Dendritic cell treated with granulocyte-macrophage colony-stimulating factor and Interleukin-4, amounts not matched to agents 40 ng/mL and 50 ng/mL, for 4 days (primary cell): ENCODE measurements around the gene ATP11B.
"Not testable (repeated sequence)": the region's sequence is repeated elsewhere in the genome, so short reads cannot be mapped to it uniquely, and the experiment has no call there.

Source experiments
- H3K27ac Mint-ChIP-seq: one replicate; pipeline ENCODE4 v1.8.0; 2022; ENCODE audit warnings: mild to moderate bottlenecking, mixed read lengths
- H3K27me3 Mint-ChIP-seq: one replicate; pipeline ENCODE4 v1.8.0; 2022; ENCODE audit warnings: mild to moderate bottlenecking, mixed read lengths
- H3K36me3 Mint-ChIP-seq: one replicate; pipeline ENCODE4 v1.8.0; 2022; ENCODE audit warnings: low read depth, mixed read lengths
- H3K4me1 Mint-ChIP-seq: one replicate; pipeline ENCODE4 v1.8.0; 2022; ENCODE audit warnings: low read depth, mixed read lengths
- H3K4me3 Mint-ChIP-seq: one replicate; pipeline ENCODE4 v1.8.0; 2022; ENCODE audit warnings: mild to moderate bottlenecking, moderate library complexity, mixed read lengths
- H3K9me3 Mint-ChIP-seq: one replicate; pipeline ENCODE4 v1.8.0; 2022; ENCODE audit warnings: mixed read lengths
- intact Hi-C: fragments of 100-400 bp; cut with micrococcal nuclease; formaldehyde crosslinking; loops from one replicate; pipeline ENCODE4 v1.15.0; 2022

The ATP11B gene

GRCh38 chr3:182785756-182786155 is 7.5 kb upstream of the ATP11B start:
- no peaks in the 10 kb centered on the region for H3K9me3 Mint-ChIP-seq

DNA sequence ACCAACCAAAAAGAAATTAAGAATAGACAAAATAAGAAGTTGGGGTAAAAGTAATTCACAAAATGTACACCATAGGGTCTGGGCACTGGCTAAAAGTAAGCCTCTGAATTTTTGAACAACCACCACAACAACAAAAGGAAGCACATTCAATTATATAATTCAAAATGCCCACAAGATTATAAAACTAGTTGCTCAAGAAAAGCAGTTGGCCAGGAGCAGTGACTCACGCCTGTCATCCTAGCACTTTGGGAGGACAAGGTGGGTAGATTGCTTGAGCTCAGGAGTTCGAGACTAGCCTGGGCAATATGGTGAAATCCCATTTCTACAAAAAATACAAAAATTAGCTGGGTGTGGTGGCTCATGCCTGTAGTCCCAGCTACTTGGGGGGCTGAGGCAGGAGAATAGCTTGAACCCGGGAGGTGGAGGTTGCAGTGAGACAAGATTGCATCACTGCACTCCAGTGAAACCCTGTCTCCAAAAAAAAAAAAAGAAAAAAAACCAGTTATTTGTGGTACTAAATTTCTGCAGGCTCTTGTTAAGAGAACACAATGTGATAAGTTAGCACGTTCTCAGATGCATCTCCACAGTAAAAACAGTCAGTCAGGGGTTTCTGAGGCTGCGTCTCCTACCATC is 6.6 kb upstream of the ATP11B start:
- H3K27ac Mint-ChIP-seq: no peak overlapping the region
- H3K9me3 Mint-ChIP-seq: no peaks in the 10 kb centered on the region
- peaks cover 7% of the 10 kb centered on the region for H3K4me1 Mint-ChIP-seq
- H3K27me3 Mint-ChIP-seq: peaks cover 2% of the 10 kb centered on the region
- no peak overlapping the region for H3K4me3 Mint-ChIP-seq
- intact Hi-C loops: loop anchor here (10.0 kb wide), 1 partner anchor 72 kb away; no protein-coding TSS in a partner anchor
- H3K36me3 Mint-ChIP-seq: no peaks in the 10 kb centered on the region

More at GRCh38 chr3:182785756-182786155, 7.5 kb upstream of the ATP11B start:
- Mint-ChIP-seq H3K4me3 (no peak overlapping the region), H3K4me1 (peaks cover 7% of the 10 kb centered on the region), H3K27ac (no peak overlapping the region), H3K36me3 (no peaks in the 10 kb centered on the region), H3K27me3 (peaks cover 2% of the 10 kb centered on the region)
- intact Hi-C loops: loop anchor here (10.0 kb wide), 1 partner anchor 71 kb away; no protein-coding TSS in a partner anchor

DNA sequence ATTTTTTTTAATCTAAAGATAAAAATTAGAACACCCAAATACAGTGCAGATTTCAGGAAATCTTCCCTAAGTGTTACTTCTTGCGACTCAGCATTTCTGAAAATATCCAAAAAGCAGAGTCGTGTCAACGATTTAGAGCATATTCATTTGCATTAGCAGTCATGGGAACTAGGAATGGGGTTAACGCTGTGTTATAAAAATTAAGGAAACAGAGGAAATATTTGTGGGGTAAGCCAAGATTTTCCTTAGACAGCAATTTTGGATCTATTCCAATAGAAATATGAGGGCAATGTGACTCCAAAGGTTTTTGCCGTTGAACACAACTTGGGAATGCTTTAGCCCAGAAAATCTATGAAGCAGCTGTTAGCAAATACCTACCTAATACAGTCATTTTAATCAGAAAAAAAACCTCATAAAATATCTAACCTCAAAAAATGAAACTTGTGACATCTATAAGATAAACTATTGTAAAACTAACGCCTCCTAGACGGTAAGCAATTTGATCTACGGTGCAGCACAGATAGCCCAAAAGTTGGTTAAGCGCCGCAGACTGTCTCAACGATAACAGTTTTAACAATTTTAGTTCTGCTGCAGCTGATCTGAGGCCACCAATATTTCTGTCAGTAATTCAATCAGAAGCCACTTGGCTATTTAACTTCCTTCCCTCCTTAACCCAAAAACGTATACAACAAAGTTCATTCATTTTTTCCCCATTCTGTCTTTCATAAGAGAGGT is 5.8 kb upstream of the ATP11B start:
- H3K9me3 Mint-ChIP-seq: no peaks in the 10 kb centered on the region
- H3K27me3 Mint-ChIP-seq: peaks cover 2% of the 10 kb centered on the region
- intact Hi-C loops: loop anchor here (10.0 kb wide), 1 partner anchor 73 kb away; no protein-coding TSS in a partner anchor

DNA sequence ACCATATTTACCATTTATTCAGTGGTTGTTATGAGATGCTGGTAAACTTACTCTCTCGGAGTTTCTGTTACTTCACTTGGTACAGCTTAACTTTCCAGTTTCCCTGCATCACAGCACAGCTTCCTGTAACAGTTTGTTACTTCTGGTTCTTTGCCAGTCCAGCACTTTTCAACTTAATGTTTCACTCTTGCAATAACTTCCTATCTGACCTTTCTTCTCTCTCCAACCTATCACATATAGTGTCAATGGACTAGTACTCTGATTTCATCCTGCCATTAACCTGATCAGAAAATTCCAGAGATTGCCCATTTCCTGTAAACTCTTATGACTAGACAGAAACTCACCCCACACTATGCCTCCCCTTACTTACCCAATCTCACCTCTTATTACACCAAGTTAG is 3.9 kb upstream of the ATP11B start:
- intact Hi-C loops: loop anchor here (10.0 kb wide), 1 partner anchor 75 kb away; no protein-coding TSS in a partner anchor
- Mint-ChIP-seq H3K9me3 (no peaks in the 10 kb centered on the region), H3K4me3 (no peak overlapping the region), H3K4me1 (peaks cover 7% of the 10 kb centered on the region), H3K27ac (no peak overlapping the region), H3K27me3 (no peaks in the 10 kb centered on the region), H3K36me3 (peaks cover 14% of the 10 kb centered on the region)

More for the DNA sequence above, 5.8 kb upstream of the ATP11B start:
- H3K4me1 Mint-ChIP-seq: peaks cover 7% of the 10 kb centered on the region
- no peak overlapping the region for H3K27ac Mint-ChIP-seq
- no peaks in the 10 kb centered on the region for H3K36me3 Mint-ChIP-seq
- H3K4me3 Mint-ChIP-seq: no peak overlapping the region

DNA sequence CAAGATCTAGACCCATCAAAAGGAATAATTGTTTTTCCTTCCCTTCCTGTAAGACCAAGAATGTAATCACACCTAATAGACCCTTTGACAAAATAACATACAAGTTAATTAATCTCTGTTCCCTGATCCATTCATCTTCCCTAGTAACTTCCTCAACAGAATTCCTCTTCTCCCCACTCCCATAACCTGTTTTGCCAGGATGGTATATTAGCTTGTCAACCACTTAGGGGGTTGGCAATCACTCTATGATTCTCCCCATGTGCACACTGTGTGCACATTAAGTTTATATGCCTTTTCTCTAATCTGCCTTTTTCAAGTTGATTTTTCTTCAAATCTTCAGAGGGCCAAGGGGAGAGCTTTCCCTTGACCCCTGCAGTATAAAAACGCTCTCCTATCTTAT is 2.7 kb upstream of the ATP11B start:
- Mint-ChIP-seq H3K27me3 (no peaks in the 10 kb centered on the region), H3K4me1 (peaks cover 7% of the 10 kb centered on the region), H3K27ac (no peak overlapping the region), H3K36me3 (peaks cover 14% of the 10 kb centered on the region), H3K9me3 (no peaks in the 10 kb centered on the region), H3K4me3 (no peak overlapping the region)
- intact Hi-C loops: no loop called here

GRCh38 chr3:182793663-182794454 is 555 bp downstream of the ATP11B start:
- peak overlapping the region; percentile 99 for H3K27ac Mint-ChIP-seq
- no peaks in the 10 kb centered on the region for H3K27me3 Mint-ChIP-seq
- peaks cover 19% of the 10 kb centered on the region for H3K4me1 Mint-ChIP-seq
- H3K4me3 Mint-ChIP-seq: peak overlapping the region; percentile 89
- no peaks in the 10 kb centered on the region for H3K9me3 Mint-ChIP-seq
- peaks cover 14% of the 10 kb centered on the region for H3K36me3 Mint-ChIP-seq
- intact Hi-C loops: no loop called here

- Mint-ChIP-seq H3K9me3 (no peaks in the 10 kb centered on the region), H3K36me3 (peaks cover 20% of the 10 kb centered on the region), H3K4me1 (peaks cover 19% of the 10 kb centered on the region), H3K27ac (peak overlapping the region; percentile 95), H3K27me3 (no peaks in the 10 kb centered on the region), H3K4me3 (peak overlapping the region; percentile 89)
- intact Hi-C loops: no loop called here
These were observed 1.4 kb downstream of the ATP11B start for GRCh38 chr3:182794455-182795388.

DNA sequence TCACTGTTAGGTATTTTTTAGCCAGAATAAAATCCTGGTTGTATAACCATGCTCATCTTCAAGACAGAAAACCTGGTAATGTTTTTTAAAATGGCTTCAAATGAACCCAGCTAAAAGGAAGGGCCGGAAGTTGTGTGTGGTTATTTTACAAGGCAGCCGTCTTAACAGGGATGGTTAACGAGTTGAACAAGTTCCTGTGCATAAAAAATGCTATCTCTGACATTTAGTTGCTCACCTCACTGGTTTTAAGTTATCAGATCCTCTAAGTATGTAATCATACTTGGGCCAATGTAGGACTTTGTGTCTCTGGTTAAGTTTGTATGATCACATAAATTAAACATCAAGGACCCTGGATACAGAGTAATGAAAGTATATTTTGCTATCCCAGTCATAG is 2.1 kb downstream of the ATP11B start:
- no peaks in the 10 kb centered on the region for H3K27me3 Mint-ChIP-seq
- H3K27ac Mint-ChIP-seq: peak overlapping the region; percentile 95
- peaks cover 19% of the 10 kb centered on the region for H3K4me1 Mint-ChIP-seq
- H3K36me3 Mint-ChIP-seq: peaks cover 20% of the 10 kb centered on the region
- no peaks in the 10 kb centered on the region for H3K9me3 Mint-ChIP-seq
- intact Hi-C loops: no loop called here
- H3K4me3 Mint-ChIP-seq: peak overlapping the region; percentile 54

DNA sequence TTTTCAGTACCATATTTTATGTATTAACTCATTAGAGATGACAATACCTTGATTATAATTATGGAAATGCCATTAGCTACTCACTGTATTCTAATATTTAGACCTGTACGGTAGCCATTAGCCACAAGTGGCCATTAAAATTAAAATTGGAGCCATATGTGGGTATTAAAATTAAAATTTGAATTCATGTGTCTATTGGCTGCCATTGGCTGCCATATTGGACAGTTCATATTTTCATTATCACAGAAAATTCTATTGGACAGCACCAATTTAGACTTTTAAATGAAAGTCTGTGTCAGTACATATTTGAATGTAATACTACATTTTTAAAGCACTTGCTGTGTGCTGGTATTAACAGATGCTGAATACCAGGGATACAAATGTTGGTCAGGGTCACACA is 3.0 kb downstream of the ATP11B start:
- no peak overlapping the region for H3K4me3 Mint-ChIP-seq
- peaks cover 19% of the 10 kb centered on the region for H3K4me1 Mint-ChIP-seq
- peaks cover 20% of the 10 kb centered on the region for H3K36me3 Mint-ChIP-seq
- H3K27ac Mint-ChIP-seq: no peak overlapping the region
- H3K27me3 Mint-ChIP-seq: no peaks in the 10 kb centered on the region
- intact Hi-C loops: no loop called here
- no peaks in the 10 kb centered on the region for H3K9me3 Mint-ChIP-seq

- H3K4me1 Mint-ChIP-seq: peaks cover 28% of the 10 kb centered on the region
- intact Hi-C loops: no loop called here
- H3K27ac Mint-ChIP-seq: no peak overlapping the region
These were observed 4.6 kb downstream of the ATP11B start for GRCh38 chr3:182797876-182798275.

DNA sequence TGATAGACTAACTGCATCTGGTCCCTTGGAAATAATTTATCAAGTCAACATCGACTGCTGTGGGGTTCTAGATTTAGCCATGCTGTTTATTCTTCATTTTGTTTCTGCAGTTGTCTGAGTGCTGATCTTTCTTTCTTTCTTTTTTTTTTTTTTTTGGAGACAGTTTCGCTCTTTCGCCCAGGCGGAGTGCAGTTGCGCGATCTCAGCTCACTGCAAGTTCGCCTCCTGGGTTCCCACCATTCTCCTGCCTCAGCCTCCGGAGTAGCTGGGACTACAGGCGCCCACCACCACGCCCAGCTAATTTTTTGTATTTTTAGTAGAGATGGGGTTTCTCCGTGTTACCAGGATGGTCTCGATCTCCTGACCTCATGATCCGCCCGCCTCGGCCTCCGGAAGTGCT is 5.8 kb downstream of the ATP11B start:
- H3K27ac Mint-ChIP-seq, H3K4me3 Mint-ChIP-seq, H3K9me3 Mint-ChIP-seq, H3K27me3 Mint-ChIP-seq, intact Hi-C loops, H3K36me3 Mint-ChIP-seq: not testable (repeated sequence)
- H3K4me1 Mint-ChIP-seq: peaks cover 28% of the 10 kb centered on the region

More at GRCh38 chr3:182797876-182798275, 4.6 kb downstream of the ATP11B start:
- Mint-ChIP-seq H3K9me3 (no peaks in the 10 kb centered on the region), H3K4me3 (no peak overlapping the region), H3K27me3 (no peaks in the 10 kb centered on the region), H3K36me3 (peaks cover 19% of the 10 kb centered on the region)

DNA sequence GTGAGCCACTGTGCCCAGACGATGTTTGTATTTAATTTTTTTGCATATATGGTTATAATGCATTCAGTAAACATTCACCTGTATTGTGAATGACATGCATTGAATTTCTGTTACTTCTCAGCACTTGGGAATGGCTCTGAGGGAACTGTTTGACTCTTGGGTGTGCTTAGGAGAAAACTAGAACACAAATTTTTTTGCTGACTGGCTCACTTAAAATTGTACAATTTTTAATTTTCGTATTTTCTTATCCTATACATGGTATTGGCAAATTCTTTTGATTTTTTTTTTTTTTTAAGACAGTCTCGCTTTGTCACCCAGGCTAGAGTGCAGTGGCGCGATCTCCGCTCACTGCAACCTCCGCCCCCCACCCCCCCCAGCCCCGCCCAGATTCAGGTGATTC is 7.2 kb downstream of the ATP11B start:
- peaks cover 34% of the 10 kb centered on the region for H3K4me1 Mint-ChIP-seq
- H3K9me3 Mint-ChIP-seq: no peaks in the 10 kb centered on the region
- H3K4me3 Mint-ChIP-seq: no peak overlapping the region
- H3K27me3 Mint-ChIP-seq: no peaks in the 10 kb centered on the region
- no peak overlapping the region for H3K27ac Mint-ChIP-seq
- intact Hi-C loops: no loop called here
- H3K36me3 Mint-ChIP-seq: peaks cover 7% of the 10 kb centered on the region
